Skeletal muscle satellite cell (primary cell): ENCODE measurements around the gene RLF.

ENCODE experiments used
- H3K27me3 ChIP-seq: 2 replicates; pipeline ENCODE4 v1.7.0; 2013; ENCODE audit warnings: low read length; ENCODE audit not compliant: control insufficient read depth, insufficient read depth
- H3K36me3 ChIP-seq: 2 replicates; pipeline ENCODE4 v1.7.0; 2013; ENCODE audit warnings: mild to moderate bottlenecking, control low read depth, low read length; ENCODE audit not compliant: insufficient read depth
- H3K4me1 ChIP-seq: 2 replicates; pipeline ENCODE4 v1.7.0; 2013; ENCODE audit warnings: low read length; ENCODE audit not compliant: control insufficient read depth, insufficient read depth
- H3K4me2 ChIP-seq: 2 replicates; pipeline ENCODE4 v1.7.0; 2013; ENCODE audit warnings: mild to moderate bottlenecking, low read length
- H3K4me3 ChIP-seq: 2 replicates; pipeline ENCODE4 v1.7.0; 2013; ENCODE audit warnings: low read length
- H3K9ac ChIP-seq: 2 replicates; pipeline ENCODE4 v1.7.0; 2013; ENCODE audit warnings: mild to moderate bottlenecking, low read depth, low read length, moderate library complexity
- H3K9me3 ChIP-seq: replicated peaks from 2 replicates; pipeline ENCODE4 v1.7.0; 2013; ENCODE audit warnings: mild to moderate bottlenecking, control low read depth, low read length

The RLF gene

GRCh38 chr1:40264354-40264781 is 103.2 kb downstream of the RLF start:
- Histone ChIP-seq H3K4me2 (no peak overlapping the region), H3K9me3 (no peaks in the 10 kb centered on the region), H3K36me3 (peaks cover 53% of the 10 kb centered on the region)

GRCh38 chr1:40265298-40265697 is 104.1 kb downstream of the RLF start:
- H3K27me3 ChIP-seq = no peaks in the 10 kb centered on the region
- no peak overlapping the region for H3K4me2 ChIP-seq
- H3K36me3 ChIP-seq = peaks cover 54% of the 10 kb centered on the region
- no peaks in the 10 kb centered on the region for H3K9me3 ChIP-seq
- H3K9ac ChIP-seq = no peak overlapping the region
- H3K4me3 ChIP-seq = no peak overlapping the region
- H3K4me1 ChIP-seq = peaks cover 18% of the 10 kb centered on the region

More at GRCh38 chr1:40264354-40264781, 103.2 kb downstream of the RLF start:
- Histone ChIP-seq H3K9ac (no peak overlapping the region), H3K27me3 (no peaks in the 10 kb centered on the region), H3K4me3 (no peak overlapping the region), H3K4me1 (peaks cover 22% of the 10 kb centered on the region)

GRCh38 chr1:40265919-40266318 is 104.7 kb downstream of the RLF start:
- Histone ChIP-seq H3K9me3 (no peaks in the 10 kb centered on the region), H3K4me1 (peaks cover 18% of the 10 kb centered on the region), H3K27me3 (no peaks in the 10 kb centered on the region), H3K36me3 (peaks cover 54% of the 10 kb centered on the region), H3K4me3 (no peak overlapping the region), H3K4me2 (no peak overlapping the region), H3K9ac (no peak overlapping the region)

GRCh38 chr1:40266786-40267535 is 105.8 kb downstream of the RLF start:
- Histone ChIP-seq H3K4me2 (no peak overlapping the region), H3K27me3 (no peaks in the 10 kb centered on the region), H3K36me3 (peaks cover 59% of the 10 kb centered on the region), H3K9me3 (no peaks in the 10 kb centered on the region), H3K4me3 (no peak overlapping the region), H3K9ac (peak overlapping the region; percentile 32), H3K4me1 (peaks cover 18% of the 10 kb centered on the region)

- Histone ChIP-seq H3K9ac (peak overlapping the region; percentile 68), H3K9me3 (no peaks in the 10 kb centered on the region), H3K4me2 (peak overlapping the region; percentile 9), H3K4me1 (peaks cover 18% of the 10 kb centered on the region), H3K27me3 (no peaks in the 10 kb centered on the region), H3K4me3 (no peak overlapping the region), H3K36me3 (peaks cover 63% of the 10 kb centered on the region)
Observed at GRCh38 chr1:40267767-40268187, 106.6 kb downstream of the RLF start.

- Histone ChIP-seq H3K4me2 (peak overlapping the region; percentile 9), H3K27me3 (no peaks in the 10 kb centered on the region), H3K36me3 (peaks cover 61% of the 10 kb centered on the region), H3K4me1 (peaks cover 18% of the 10 kb centered on the region), H3K4me3 (no peak overlapping the region), H3K9ac (peak overlapping the region; percentile 68), H3K9me3 (no peaks in the 10 kb centered on the region)
Observed at GRCh38 chr1:40268211-40268610, 107.0 kb downstream of the RLF start.

- Histone ChIP-seq H3K9me3 (no peaks in the 10 kb centered on the region), H3K36me3 (peaks cover 67% of the 10 kb centered on the region), H3K9ac (no peak overlapping the region), H3K4me2 (no peak overlapping the region), H3K4me1 (peaks cover 18% of the 10 kb centered on the region), H3K27me3 (no peaks in the 10 kb centered on the region), H3K4me3 (no peak overlapping the region)
Observed at GRCh38 chr1:40270152-40270834, 109.1 kb downstream of the RLF start.

GRCh38 chr1:40272653-40273213 is 111.5 kb downstream of the RLF start:
- Histone ChIP-seq H3K4me2 (no peak overlapping the region), H3K27me3 (no peaks in the 10 kb centered on the region), H3K4me3 (no peak overlapping the region), H3K9me3 (no peaks in the 10 kb centered on the region), H3K4me1 (peaks cover 4% of the 10 kb centered on the region), H3K36me3 (peaks cover 68% of the 10 kb centered on the region), H3K9ac (no peak overlapping the region)

- Histone ChIP-seq H3K27me3 (no peaks in the 10 kb centered on the region), H3K4me3 (no peak overlapping the region), H3K9me3 (no peaks in the 10 kb centered on the region), H3K9ac (no peak overlapping the region), H3K36me3 (peaks cover 64% of the 10 kb centered on the region), H3K4me2 (no peak overlapping the region), H3K4me1 (no peaks in the 10 kb centered on the region)
Observed at GRCh38 chr1:40273547-40274166, 112.5 kb downstream of the RLF start.

GRCh38 chr1:40274331-40274730 is 113.1 kb downstream of the RLF start:
- H3K36me3 ChIP-seq = peaks cover 67% of the 10 kb centered on the region
- H3K27me3 ChIP-seq = no peaks in the 10 kb centered on the region
- H3K4me1 ChIP-seq = no peaks in the 10 kb centered on the region
- H3K4me2 ChIP-seq = no peak overlapping the region
- no peak overlapping the region for H3K4me3 ChIP-seq
- H3K9ac ChIP-seq = no peak overlapping the region
- H3K9me3 ChIP-seq = no peaks in the 10 kb centered on the region

- H3K4me2 ChIP-seq = no peak overlapping the region
- no peak overlapping the region for H3K4me3 ChIP-seq
- peaks cover 60% of the 10 kb centered on the region for H3K36me3 ChIP-seq
- H3K27me3 ChIP-seq = no peaks in the 10 kb centered on the region
- no peak overlapping the region for H3K9ac ChIP-seq
- H3K9me3 ChIP-seq = no peaks in the 10 kb centered on the region
- H3K4me1 ChIP-seq = no peaks in the 10 kb centered on the region
Observed at GRCh38 chr1:40276122-40276521, 114.9 kb downstream of the RLF start.
